Endothelial cell of hepatic sinusoid (primary cell): Measurements from ENCODE around the gene HECW1.

Source experiments
- in situ Hi-C: cut with HindIII; loops from 2 replicates; pipeline ENCODE4 v1.10.0; 2017; ENCODE audit warnings: low sequenced_read_pairs

Gene HECW1

GRCh38 chr7:43405948-43406347 lies 293.5 kb downstream of the HECW1 start:
- in situ Hi-C loops = loop anchor here (5.0 kb wide), 1 partner anchor 84 kb away; no protein-coding TSS in a partner anchor

- in situ Hi-C loops = loop anchor here (5.0 kb wide), 1 partner anchor 85 kb away; no protein-coding TSS in a partner anchor
Observed at GRCh38 chr7:43406961-43407360, 294.5 kb downstream of the HECW1 start.

- in situ Hi-C loops = loop anchor here (5.0 kb wide), 1 partner anchor 87 kb away; no protein-coding TSS in a partner anchor
Observed at GRCh38 chr7:43408981-43409380, 296.5 kb downstream of the HECW1 start.

GRCh38 chr7:43417455-43417854 lies 305.0 kb downstream of the HECW1 start:
- in situ Hi-C loops = no loop called here

GRCh38 chr7:43430411-43430810 lies 318.0 kb downstream of the HECW1 start:
- in situ Hi-C loops = no loop called here

GRCh38 chr7:43431020-43431595 lies 318.7 kb downstream of the HECW1 start:
- in situ Hi-C loops = no loop called here

- in situ Hi-C loops = no loop called here
Observed at GRCh38 chr7:43433639-43434038, 321.2 kb downstream of the HECW1 start.

- in situ Hi-C loops = no loop called here
Observed at GRCh38 chr7:43437001-43437400, 324.6 kb downstream of the HECW1 start.

GRCh38 chr7:43438897-43439479 lies 326.5 kb downstream of the HECW1 start:
- in situ Hi-C loops = no loop called here

GRCh38 chr7:43439631-43440401 lies 327.4 kb downstream of the HECW1 start:
- in situ Hi-C loops = no loop called here

- in situ Hi-C loops = no loop called here
Observed at GRCh38 chr7:43441231-43442130, 329.0 kb downstream of the HECW1 start.

GRCh38 chr7:43443381-43443780 lies 330.9 kb downstream of the HECW1 start:
- in situ Hi-C loops = no loop called here

GRCh38 chr7:43444711-43445578 lies 332.5 kb downstream of the HECW1 start:
- in situ Hi-C loops = no loop called here

- in situ Hi-C loops = no loop called here
Observed at GRCh38 chr7:43449577-43449976, 337.1 kb downstream of the HECW1 start.

- in situ Hi-C loops = no loop called here
Observed at GRCh38 chr7:43450894-43451293, 338.4 kb downstream of the HECW1 start.

GRCh38 chr7:43454936-43455518 lies 342.6 kb downstream of the HECW1 start:
- in situ Hi-C loops = no loop called here

GRCh38 chr7:43456200-43456599 lies 343.8 kb downstream of the HECW1 start:
- in situ Hi-C loops = no loop called here

GRCh38 chr7:43458330-43459018 lies 346.0 kb downstream of the HECW1 start:
- in situ Hi-C loops = no loop called here

- in situ Hi-C loops = no loop called here
Observed at GRCh38 chr7:43459019-43459337, 346.5 kb downstream of the HECW1 start.
